WTC11 (cell line): ENCODE results near the gene NAT9.

ENCODE experiments used
- CTCF ChIP-seq: fragments of 200-600 bp; IDR thresholded peaks from 2 replicates; pipeline ENCODE4 v1.8.0; 2022; ENCODE audit warnings: antibody characterized with exemption
- USF2 ChIP-seq: sonication (generic); formaldehyde crosslinking; IDR thresholded peaks from 2 replicates; pipeline ENCODE4 v1.8.1; 2023; ENCODE audit warnings: mild to moderate bottlenecking, missing genetic modification reagents, moderate library complexity
- ZNF232 ChIP-seq: sonication (generic); formaldehyde crosslinking; IDR thresholded peaks from 2 replicates; pipeline ENCODE4 v1.8.0; 2022; ENCODE audit warnings: mild to moderate bottlenecking, missing genetic modification reagents

DNA sequence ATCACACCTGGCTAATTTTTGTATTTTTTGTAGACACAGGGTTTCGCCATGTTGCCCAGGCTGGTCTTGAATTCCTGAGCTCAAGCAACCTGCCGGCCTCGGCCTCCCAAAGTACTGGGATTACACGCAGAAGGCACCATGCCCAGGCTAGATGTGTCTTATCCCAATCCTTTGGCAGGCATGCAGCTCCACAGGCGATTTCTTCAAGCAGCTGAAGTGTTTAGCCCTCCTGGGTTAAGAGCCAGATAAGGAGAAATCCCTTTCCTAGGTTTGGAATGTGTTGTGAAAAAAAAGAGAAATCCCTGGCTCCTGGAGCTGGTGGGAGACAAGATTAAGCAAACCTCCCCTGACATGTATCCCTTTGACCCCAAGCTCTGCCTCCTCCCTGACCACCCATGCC is 29.8 kb downstream of the NAT9 start:
- TF ChIP-seq CTCF (no peak), ZNF232 (CRISPR knock-in tag) (no peak), USF2 (CRISPR knock-in tag) (no peak)
